HG03139 (cell line): ENCODE measurements around the gene IGSF8.
"Not testable (repeated sequence)": the region's sequence is repeated elsewhere in the genome, so short reads cannot be mapped to it uniquely, and the experiment has no call there.

Source experiments
- ATAC-seq: cut with Tn5 transposase; IDR thresholded peaks from one replicate; pipeline ENCODE4 v1.9.1; 2021; ENCODE audit not compliant: unreplicated experiment

The IGSF8 gene

GRCh38 chr1:160069460-160070231 lies 28.8 kb downstream of the IGSF8 start, which contains the start of gene KCNJ10:
TSS of gene KCNJ10 (minus strand) at chr1:160070160. CDS start at chr1:160042532, 27,628 bp downstream.
- no peak for ATAC-seq

- no peak for ATAC-seq
These were observed 30.2 kb downstream of the IGSF8 start for GRCh38 chr1:160068225-160068624.

DNA sequence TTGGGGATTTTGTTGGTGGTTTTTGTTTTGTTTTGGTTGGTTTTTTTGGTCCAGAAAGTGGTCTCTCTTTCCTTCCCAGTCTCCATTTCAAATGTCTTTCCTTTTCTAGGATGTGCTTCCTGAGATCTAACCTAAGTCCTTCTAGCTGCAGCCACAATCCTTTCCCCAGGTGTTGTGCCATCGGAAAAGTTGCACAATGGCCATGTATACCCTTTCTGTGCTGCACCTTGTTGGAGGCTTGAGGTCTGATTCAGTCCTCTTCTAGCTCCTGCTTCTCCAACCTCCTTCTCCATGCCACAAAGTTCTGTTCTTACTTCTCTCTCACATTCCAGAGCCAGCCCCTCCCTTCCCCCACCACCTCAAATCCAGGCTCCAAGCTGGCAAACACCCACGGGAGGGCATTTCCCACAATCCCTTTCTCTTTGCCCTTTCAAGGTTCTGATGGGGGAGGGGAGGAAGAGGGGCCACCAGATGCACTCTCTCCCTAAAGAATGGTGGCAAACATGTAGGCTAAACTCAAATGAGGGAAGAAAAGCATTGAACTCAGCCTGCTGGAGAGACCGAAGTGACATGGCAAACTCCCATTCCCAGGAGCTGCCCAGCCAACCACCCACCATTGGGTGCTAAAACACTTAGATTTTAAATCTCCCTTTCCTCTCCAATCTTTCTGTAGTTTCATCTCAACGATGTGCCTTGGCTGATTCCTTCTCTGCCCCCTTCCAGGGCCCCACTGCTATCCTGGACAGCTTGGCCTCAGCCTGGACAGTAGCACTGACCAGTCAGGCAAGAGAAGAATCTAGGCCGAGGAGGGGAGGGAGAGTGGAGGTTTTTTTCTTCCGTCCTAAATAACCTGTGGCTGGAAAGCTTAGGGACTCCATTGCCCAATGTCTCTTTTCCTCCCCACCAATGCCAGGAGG lies 31.3 kb downstream of the IGSF8 start:
- no peak for ATAC-seq

DNA sequence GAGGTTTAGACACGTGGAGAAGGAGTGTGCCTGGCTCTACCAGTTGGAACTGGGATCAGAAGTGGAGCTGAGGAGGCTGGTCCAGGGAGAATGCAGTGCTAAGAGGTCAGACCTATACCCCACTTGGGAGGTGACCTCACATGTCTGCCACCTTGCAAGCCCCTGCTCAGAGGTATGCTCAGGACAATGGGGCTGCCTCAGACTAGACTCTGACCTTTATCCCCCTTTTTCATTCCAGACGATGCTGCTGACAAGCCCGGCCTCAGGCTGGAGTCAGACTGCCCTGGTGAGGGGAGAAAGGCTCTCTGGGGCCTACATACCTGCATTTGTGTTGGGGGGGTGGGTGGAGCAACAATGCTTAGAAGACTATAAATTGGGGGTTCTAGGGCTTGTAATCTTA lies 33.7 kb downstream of the IGSF8 start:
- ATAC-seq = no peak

GRCh38 chr1:160064164-160064563 lies 34.3 kb downstream of the IGSF8 start:
- ATAC-seq = no peak

- ATAC-seq = no peak
These were observed 35.2 kb downstream of the IGSF8 start for GRCh38 chr1:160063176-160063575.

DNA sequence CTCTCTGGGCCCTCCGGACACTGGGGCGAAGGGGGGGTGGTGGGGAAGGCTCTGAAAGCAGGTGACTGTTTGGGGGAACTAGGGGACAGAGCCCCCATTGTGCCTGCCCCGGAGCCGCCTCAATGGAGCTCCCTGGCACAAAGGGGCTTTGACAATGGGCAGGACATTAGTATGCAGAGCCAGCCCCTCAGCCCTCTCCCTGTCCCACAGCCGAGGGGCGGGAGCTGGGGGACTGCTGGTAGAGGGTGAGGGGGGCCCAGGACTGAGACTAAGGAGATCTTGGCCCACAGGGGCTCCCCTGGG lies 36.2 kb downstream of the IGSF8 start:
- no peak for ATAC-seq

GRCh38 chr1:160061369-160062229 lies 36.8 kb downstream of the IGSF8 start:
- no peak for ATAC-seq

GRCh38 chr1:160058087-160058486 lies 40.3 kb downstream of the IGSF8 start:
- no peak for ATAC-seq

DNA sequence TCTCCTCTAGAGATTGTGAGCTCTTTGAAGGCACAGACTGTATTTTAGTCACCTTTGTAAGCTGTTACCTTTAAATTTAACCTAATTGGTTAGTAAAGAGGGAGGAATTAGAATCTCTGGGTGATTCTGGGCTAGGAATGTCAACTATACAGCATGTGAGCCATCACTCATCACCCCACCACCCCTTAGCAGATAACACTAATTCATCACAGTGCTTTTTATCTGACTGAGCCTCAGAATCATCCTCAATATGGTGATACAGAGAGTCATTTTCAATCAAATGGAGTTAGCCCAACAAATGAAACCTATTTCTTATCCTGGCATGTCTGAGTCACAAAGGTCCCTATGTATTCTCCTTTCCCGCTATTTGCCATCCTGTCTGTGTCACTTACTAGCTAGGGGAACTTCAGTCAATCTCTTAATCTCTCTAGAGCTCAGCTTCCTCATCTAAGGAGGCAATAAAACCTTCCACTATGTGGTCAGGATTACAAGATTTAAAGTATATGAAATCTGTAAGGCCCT lies 41.7 kb downstream of the IGSF8 start:
- no peak for ATAC-seq

GRCh38 chr1:160053548-160054365 lies 44.7 kb downstream of the IGSF8 start:
- no peak for ATAC-seq

- ATAC-seq = no peak
These were observed 45.5 kb downstream of the IGSF8 start for GRCh38 chr1:160052936-160053335.

GRCh38 chr1:160050619-160051018 lies 47.8 kb downstream of the IGSF8 start:
- no peak for ATAC-seq

GRCh38 chr1:160050182-160050581 lies 48.2 kb downstream of the IGSF8 start:
- not testable (repeated sequence) for ATAC-seq

DNA sequence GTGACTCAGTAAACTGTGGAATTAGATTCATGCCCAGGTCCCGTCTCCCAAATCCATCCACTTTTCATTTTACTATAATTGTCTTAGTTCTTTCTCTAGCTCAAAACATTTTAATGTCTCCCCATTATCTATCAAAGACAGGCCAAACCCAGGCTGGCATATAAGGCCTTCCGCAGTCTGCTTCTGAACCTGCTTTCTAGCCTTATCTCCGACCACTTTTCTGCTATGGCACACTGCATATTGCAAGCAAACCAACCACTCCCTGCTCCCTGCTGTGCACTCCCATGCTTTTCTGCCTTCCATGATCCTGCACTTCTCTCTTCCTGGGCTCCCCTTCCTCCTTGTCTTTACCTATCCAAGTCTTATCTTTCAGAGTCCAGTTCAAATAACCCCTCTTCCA lies 49.3 kb downstream of the IGSF8 start:
- ATAC-seq = no peak

DNA sequence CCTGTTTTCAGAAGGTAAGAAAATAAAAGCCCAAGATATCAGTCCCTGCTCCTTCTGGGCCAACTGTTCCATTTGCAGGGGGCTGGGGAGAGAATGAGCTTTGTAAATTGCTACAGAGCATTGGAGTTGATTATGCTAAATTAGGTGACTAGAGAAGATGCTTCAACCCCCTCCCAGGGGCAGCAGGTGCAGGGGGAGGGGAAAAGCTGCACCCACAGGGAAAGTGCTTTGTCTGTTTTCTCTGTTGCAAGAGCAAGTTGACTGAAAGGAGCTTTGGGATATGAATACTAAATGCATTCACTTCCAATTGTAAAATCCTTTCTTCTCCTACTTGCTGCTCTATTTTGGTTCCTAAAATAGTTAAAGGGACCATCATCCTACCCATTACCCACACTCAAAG lies 50.1 kb downstream of the IGSF8 start:
- no peak for ATAC-seq

- ATAC-seq = no peak
These were observed 51.1 kb downstream of the IGSF8 start for GRCh38 chr1:160047111-160047991.

DNA sequence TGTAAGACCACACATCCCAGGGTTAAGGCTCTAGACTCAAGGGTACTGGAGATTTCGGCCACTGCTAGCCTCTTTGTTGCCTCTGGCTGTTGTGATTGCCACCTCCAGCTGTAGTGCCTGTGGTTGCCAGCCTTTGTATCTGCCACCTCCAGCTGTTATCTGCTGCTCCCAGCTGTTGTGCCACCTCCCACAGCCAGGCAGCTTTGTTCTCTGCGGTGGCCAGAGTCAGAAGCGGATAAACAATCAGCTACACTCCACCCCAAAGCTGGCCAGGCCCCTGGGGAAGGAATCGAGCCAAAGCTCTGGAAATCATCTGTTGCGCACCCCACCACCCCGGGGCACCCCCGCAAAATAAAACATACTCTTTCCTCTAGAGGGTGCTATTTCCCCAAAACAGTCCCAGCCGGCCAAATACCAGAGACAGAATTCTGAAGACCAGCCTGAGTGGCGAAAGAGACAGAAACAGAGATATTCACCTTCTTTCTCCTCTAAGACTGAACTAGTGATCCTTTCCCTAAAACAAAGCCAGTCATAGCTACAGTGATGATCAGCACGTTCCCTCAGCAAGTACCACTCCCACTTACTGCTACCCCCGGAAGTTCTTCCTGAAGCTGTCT lies 51.8 kb downstream of the IGSF8 start:
- no peak for ATAC-seq

- no peak for ATAC-seq
These were observed 52.8 kb downstream of the IGSF8 start for GRCh38 chr1:160045653-160046052.
